AG09309 (cell line): ENCODE data around the gene TMEM63C.

ENCODE experiments used
- DNase-seq: peaks from one replicate; pipeline ENCODE4 v3.0.0-alpha.2; 2010; ENCODE audit warnings: low read depth
- H3K4me3 ChIP-seq: 2 replicates; pipeline ENCODE4 v1.5.1; 2011; ENCODE audit warnings: mild to moderate bottlenecking, low read depth, low read length, moderate library complexity; ENCODE audit not compliant: control insufficient read depth
- CTCF ChIP-seq: IDR thresholded peaks from 2 replicates; pipeline ENCODE4 v1.5.1; 2011; ENCODE audit warnings: mild to moderate bottlenecking, low read depth, low read length, inconsistent platforms; ENCODE audit not compliant: insufficient read depth, control insufficient read depth; ENCODE audit errors: missing control alignments

TMEM63C gene

GRCh38 chr14:77185093-77185465, 3.5 kb downstream of the TMEM63C start:
- no peak for TF ChIP-seq CTCF
- no peak overlapping the region for H3K4me3 ChIP-seq
- DNase-seq: no peak

- no peak overlapping the region for H3K4me3 ChIP-seq
- no peak for TF ChIP-seq CTCF
- DNase-seq: no peak
Measured at GRCh38 chr14:77186911-77187648, 5.5 kb downstream of the TMEM63C start.

- H3K4me3 ChIP-seq: no peak overlapping the region
- no peak for DNase-seq
- no peak for TF ChIP-seq CTCF
Measured at GRCh38 chr14:77187649-77188012, 6.0 kb downstream of the TMEM63C start.

GRCh38 chr14:77189479-77189878, 7.9 kb downstream of the TMEM63C start:
- TF ChIP-seq CTCF: no peak
- H3K4me3 ChIP-seq: no peak overlapping the region
- no peak for DNase-seq

- DNase-seq: no peak
- no peak overlapping the region for H3K4me3 ChIP-seq
- no peak for TF ChIP-seq CTCF
Measured at GRCh38 chr14:77190977-77191376, 9.4 kb downstream of the TMEM63C start.

GRCh38 chr14:77194706-77195105, 13.1 kb downstream of the TMEM63C start:
- TF ChIP-seq CTCF: no peak
- no peak overlapping the region for H3K4me3 ChIP-seq

GRCh38 chr14:77195766-77196165, 14.2 kb downstream of the TMEM63C start:
- no peak for DNase-seq
- TF ChIP-seq CTCF: no peak
- H3K4me3 ChIP-seq: no peak overlapping the region

More at GRCh38 chr14:77194706-77195105, 13.1 kb downstream of the TMEM63C start:
- no peak for DNase-seq
